GM23338 (cell line): ENCODE data around the gene NEK11.

Experiments used
- EZH2 ChIP-seq: fragments of 200-600 bp; sonication (generic); IDR thresholded peaks from one replicate; pipeline ENCODE4 v1.8.0; 2017; ENCODE audit warnings: antibody characterized with exemption, mild to moderate bottlenecking, low read depth; ENCODE audit not compliant: unreplicated experiment
- STAT1 ChIP-seq: IDR thresholded peaks from one replicate; pipeline ENCODE4 v1.6.1; 2016; ENCODE audit warnings: antibody characterized with exemption; ENCODE audit not compliant: unreplicated experiment
- TF ChIP-seq, protein P1 (sequence below), 2 experiments: fragments of 200-600 bp in 1 of 2; sonication (generic) in 1 of 2; conservative IDR thresholded peaks; 2 replicates each; pipeline versions ENCODE4 v1.5.1 to v1.6.1; 2016 to 2017; ENCODE audit warnings: antibody characterized with exemption in 2 of 2, low read depth in 2 of 2, mild to moderate bottlenecking in 2 of 2, moderate library complexity in 1 of 2
- TF ChIP-seq, protein P2 (sequence below): IDR thresholded peaks from one replicate; pipeline ENCODE4 v1.6.1; 2018; ENCODE audit warnings: antibody characterized with exemption; ENCODE audit not compliant: unreplicated experiment

DNA sequence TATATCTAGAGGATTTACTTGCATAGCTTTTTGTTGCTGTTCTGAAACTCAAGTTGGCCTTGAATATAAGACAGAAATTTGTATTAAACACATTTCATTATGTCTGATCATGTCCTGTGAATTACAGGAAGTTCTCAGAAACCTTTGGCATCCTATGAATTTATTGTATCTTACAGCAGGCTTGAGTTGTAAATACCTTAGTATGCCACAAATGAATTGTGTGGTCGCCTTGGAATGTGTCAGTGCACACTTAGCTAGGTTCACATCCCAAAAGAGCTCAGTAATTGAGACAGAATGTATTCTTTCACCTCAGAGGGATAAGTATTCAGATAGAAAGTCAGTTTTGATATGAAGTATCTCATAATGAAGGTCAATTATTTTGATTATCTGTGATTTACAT is 83.4 kb downstream of the NEK11 start:
- TF ChIP-seq, protein P1, sequence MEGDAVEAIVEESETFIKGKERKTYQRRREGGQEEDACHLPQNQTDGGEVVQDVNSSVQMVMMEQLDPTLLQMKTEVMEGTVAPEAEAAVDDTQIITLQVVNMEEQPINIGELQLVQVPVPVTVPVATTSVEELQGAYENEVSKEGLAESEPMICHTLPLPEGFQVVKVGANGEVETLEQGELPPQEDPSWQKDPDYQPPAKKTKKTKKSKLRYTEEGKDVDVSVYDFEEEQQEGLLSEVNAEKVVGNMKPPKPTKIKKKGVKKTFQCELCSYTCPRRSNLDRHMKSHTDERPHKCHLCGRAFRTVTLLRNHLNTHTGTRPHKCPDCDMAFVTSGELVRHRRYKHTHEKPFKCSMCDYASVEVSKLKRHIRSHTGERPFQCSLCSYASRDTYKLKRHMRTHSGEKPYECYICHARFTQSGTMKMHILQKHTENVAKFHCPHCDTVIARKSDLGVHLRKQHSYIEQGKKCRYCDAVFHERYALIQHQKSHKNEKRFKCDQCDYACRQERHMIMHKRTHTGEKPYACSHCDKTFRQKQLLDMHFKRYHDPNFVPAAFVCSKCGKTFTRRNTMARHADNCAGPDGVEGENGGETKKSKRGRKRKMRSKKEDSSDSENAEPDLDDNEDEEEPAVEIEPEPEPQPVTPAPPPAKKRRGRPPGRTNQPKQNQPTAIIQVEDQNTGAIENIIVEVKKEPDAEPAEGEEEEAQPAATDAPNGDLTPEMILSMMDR (conservative IDR thresholded peaks at IDR 0.05; ENCODE audit: low read depth in 2 of 2): no peak
- TF ChIP-seq EZH2: no peak
- TF ChIP-seq STAT1: no peak
- TF ChIP-seq, protein P2, sequence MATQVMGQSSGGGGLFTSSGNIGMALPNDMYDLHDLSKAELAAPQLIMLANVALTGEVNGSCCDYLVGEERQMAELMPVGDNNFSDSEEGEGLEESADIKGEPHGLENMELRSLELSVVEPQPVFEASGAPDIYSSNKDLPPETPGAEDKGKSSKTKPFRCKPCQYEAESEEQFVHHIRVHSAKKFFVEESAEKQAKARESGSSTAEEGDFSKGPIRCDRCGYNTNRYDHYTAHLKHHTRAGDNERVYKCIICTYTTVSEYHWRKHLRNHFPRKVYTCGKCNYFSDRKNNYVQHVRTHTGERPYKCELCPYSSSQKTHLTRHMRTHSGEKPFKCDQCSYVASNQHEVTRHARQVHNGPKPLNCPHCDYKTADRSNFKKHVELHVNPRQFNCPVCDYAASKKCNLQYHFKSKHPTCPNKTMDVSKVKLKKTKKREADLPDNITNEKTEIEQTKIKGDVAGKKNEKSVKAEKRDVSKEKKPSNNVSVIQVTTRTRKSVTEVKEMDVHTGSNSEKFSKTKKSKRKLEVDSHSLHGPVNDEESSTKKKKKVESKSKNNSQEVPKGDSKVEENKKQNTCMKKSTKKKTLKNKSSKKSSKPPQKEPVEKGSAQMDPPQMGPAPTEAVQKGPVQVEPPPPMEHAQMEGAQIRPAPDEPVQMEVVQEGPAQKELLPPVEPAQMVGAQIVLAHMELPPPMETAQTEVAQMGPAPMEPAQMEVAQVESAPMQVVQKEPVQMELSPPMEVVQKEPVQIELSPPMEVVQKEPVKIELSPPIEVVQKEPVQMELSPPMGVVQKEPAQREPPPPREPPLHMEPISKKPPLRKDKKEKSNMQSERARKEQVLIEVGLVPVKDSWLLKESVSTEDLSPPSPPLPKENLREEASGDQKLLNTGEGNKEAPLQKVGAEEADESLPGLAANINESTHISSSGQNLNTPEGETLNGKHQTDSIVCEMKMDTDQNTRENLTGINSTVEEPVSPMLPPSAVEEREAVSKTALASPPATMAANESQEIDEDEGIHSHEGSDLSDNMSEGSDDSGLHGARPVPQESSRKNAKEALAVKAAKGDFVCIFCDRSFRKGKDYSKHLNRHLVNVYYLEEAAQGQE: no peak
